HEK293 (cell line): ENCODE results near the gene DNAJC21.

Source experiments
- EGR2 ChIP-seq: fragments of 450-650 bp; formaldehyde crosslinking; IDR thresholded peaks from 2 replicates; pipeline ENCODE4 v1.5.1; 2016; ENCODE audit warnings: low read depth, missing biosample characterization, missing genetic modification characterization
- MYNN ChIP-seq: fragments of 450-650 bp; formaldehyde crosslinking; IDR thresholded peaks from 2 replicates; pipeline ENCODE4 v1.5.1; 2016; ENCODE audit warnings: missing biosample characterization, missing genetic modification characterization, borderline replicate concordance
- RBAK ChIP-seq: fragments of 450-650 bp; formaldehyde crosslinking; IDR thresholded peaks from 2 replicates; pipeline ENCODE4 v1.5.1; 2016; ENCODE audit warnings: missing biosample characterization, missing genetic modification characterization
- SCRT1 ChIP-seq: fragments of 450-650 bp; formaldehyde crosslinking; IDR thresholded peaks from 2 replicates; pipeline ENCODE4 v1.5.1; 2016; ENCODE audit warnings: missing biosample characterization, missing genetic modification characterization, borderline replicate concordance
- ZBTB8A ChIP-seq: fragments of 450-650 bp; formaldehyde crosslinking; IDR thresholded peaks from 2 replicates; pipeline ENCODE4 v1.5.1; 2016; ENCODE audit warnings: missing biosample characterization, missing genetic modification characterization
- ZNF133 ChIP-seq: fragments of 450-650 bp; formaldehyde crosslinking; IDR thresholded peaks from 2 replicates; pipeline ENCODE4 v1.5.1; 2016; ENCODE audit warnings: missing biosample characterization, missing genetic modification characterization
- ZNF202 ChIP-seq: fragments of 450-650 bp; formaldehyde crosslinking; IDR thresholded peaks from 2 replicates; pipeline ENCODE4 v1.5.1; 2016; ENCODE audit warnings: missing biosample characterization, missing genetic modification characterization, borderline replicate concordance
- ZNF274 ChIP-seq, 2 experiments: fragments of 200-500 bp in 1 of 2; fragments of 450-650 bp in 1 of 2; sonication (Bioruptor generic) in 1 of 2; formaldehyde crosslinking in 1 of 2; IDR thresholded peaks; 2 replicates each; pipeline versions ENCODE4 v1.5.1 to v1.6.1; 2014 to 2016; ENCODE audit warnings: borderline replicate concordance in 1 of 2, inconsistent platforms in 1 of 2, low read length in 1 of 2, missing biosample characterization in 1 of 2, missing genetic modification characterization in 1 of 2
- ZNF37A ChIP-seq: fragments of 450-650 bp; IDR thresholded peaks from 2 replicates; pipeline ENCODE4 v1.5.1; 2018; ENCODE audit warnings: missing biosample characterization, missing genetic modification characterization
- ZNF416 ChIP-seq: fragments of 450-650 bp; formaldehyde crosslinking; IDR thresholded peaks from 2 replicates; pipeline ENCODE4 v1.5.1; 2016; ENCODE audit warnings: missing biosample characterization, missing genetic modification characterization
- ZNF423 ChIP-seq: fragments of 450-650 bp; formaldehyde crosslinking; IDR thresholded peaks from 2 replicates; pipeline ENCODE4 v1.5.1; 2016; ENCODE audit warnings: missing biosample characterization, missing genetic modification characterization
- ZNF501 ChIP-seq: fragments of 450-650 bp; formaldehyde crosslinking; IDR thresholded peaks from 2 replicates; pipeline ENCODE4 v1.5.1; 2016; ENCODE audit warnings: missing biosample characterization, missing genetic modification characterization
- ZNF558 ChIP-seq: fragments of 450-650 bp; formaldehyde crosslinking; IDR thresholded peaks from 2 replicates; pipeline ENCODE4 v1.5.1; 2016; ENCODE audit warnings: missing biosample characterization, missing genetic modification characterization
- ZNF560 ChIP-seq: fragments of 450-650 bp; formaldehyde crosslinking; IDR thresholded peaks from 2 replicates; pipeline ENCODE4 v1.5.1; 2017; ENCODE audit warnings: missing biosample characterization, missing genetic modification characterization, borderline replicate concordance
- ZNF596 ChIP-seq: fragments of 450-650 bp; IDR thresholded peaks from 2 replicates; pipeline ENCODE4 v1.5.0; 2018; ENCODE audit warnings: missing biosample characterization, mild to moderate bottlenecking, missing genetic modification characterization, moderate library complexity
- ZNF600 ChIP-seq: fragments of 450-650 bp; formaldehyde crosslinking; IDR thresholded peaks from 2 replicates; pipeline ENCODE4 v1.5.1; 2016; ENCODE audit warnings: missing biosample characterization, missing genetic modification characterization
- ZNF629 ChIP-seq: fragments of 450-650 bp; formaldehyde crosslinking; IDR thresholded peaks from 2 replicates; pipeline ENCODE4 v1.5.1; 2017; ENCODE audit warnings: missing biosample characterization, missing genetic modification characterization
- ZNF701 ChIP-seq: fragments of 450-650 bp; formaldehyde crosslinking; IDR thresholded peaks from 2 replicates; pipeline ENCODE4 v1.5.1; 2016; ENCODE audit warnings: missing biosample characterization, missing genetic modification characterization
- ZNF707 ChIP-seq: fragments of 450-650 bp; formaldehyde crosslinking; IDR thresholded peaks from 2 replicates; pipeline ENCODE4 v1.5.1; 2016; ENCODE audit warnings: missing biosample characterization, missing genetic modification characterization
- ZNF837 ChIP-seq: fragments of 450-650 bp; formaldehyde crosslinking; IDR thresholded peaks from 2 replicates; pipeline ENCODE4 v1.5.1; 2016; ENCODE audit warnings: missing biosample characterization, missing genetic modification characterization
- TF ChIP-seq, protein P1 (sequence below): fragments of 450-650 bp; formaldehyde crosslinking; IDR thresholded peaks from 2 replicates; pipeline ENCODE4 v1.5.1; 2016; ENCODE audit warnings: missing biosample characterization, missing genetic modification characterization, borderline replicate concordance
- TF ChIP-seq, protein P2 (sequence below): fragments of 450-650 bp; formaldehyde crosslinking; IDR thresholded peaks from 2 replicates; pipeline ENCODE4 v1.5.1; 2016; ENCODE audit warnings: missing biosample characterization, missing genetic modification characterization
- TF ChIP-seq, protein P3 (sequence below): fragments of 450-650 bp; formaldehyde crosslinking; IDR thresholded peaks from 2 replicates; pipeline ENCODE4 v1.5.1; 2016; ENCODE audit warnings: missing biosample characterization, missing genetic modification characterization, borderline replicate concordance
- TF ChIP-seq, protein P4 (sequence below): fragments of 450-650 bp; formaldehyde crosslinking; IDR thresholded peaks from 2 replicates; pipeline ENCODE4 v1.5.1; 2016; ENCODE audit warnings: missing biosample characterization, missing genetic modification characterization, low read depth
- TF ChIP-seq, protein P5 (sequence below): fragments of 450-650 bp; formaldehyde crosslinking; IDR thresholded peaks from 2 replicates; pipeline ENCODE4 v1.5.1; 2016; ENCODE audit warnings: missing biosample characterization, missing genetic modification characterization

DNAJC21 gene

DNA sequence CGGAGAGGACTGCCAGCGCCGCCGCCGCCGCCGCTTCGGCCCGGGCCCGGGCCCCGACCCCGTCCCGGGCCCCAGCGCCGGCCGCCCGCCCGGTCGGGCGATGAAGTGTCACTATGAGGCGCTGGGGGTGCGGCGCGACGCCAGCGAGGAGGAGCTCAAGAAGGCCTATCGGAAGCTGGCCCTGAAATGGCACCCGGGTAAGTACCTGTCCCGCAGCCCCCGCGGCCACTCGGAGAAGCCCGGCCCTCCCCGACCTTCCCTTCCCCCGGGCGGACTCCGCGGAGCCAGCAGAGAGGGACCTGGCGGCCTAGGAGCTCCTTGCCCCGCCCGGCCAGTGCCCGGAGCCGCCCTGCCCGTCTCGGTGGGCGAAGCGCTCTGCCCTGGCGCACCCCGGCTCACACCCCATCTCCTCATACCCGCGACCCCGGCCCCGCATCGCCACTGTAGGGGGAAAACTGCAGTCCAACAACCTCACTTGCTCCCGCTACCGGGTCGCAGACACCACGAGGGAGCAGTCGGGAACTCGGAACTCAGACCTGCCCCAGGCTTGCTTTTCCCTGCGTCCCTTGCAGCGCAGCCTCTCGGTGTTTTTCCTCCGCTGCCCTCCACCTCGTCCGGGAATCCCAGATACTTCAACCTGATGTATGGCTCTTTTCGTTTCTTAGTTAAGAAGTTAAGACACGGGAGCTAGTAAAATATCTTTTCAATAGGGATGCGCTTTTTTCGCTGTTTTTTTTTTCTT, 532 bp downstream of the DNAJC21 start (continued):
- TF ChIP-seq, protein P1, sequence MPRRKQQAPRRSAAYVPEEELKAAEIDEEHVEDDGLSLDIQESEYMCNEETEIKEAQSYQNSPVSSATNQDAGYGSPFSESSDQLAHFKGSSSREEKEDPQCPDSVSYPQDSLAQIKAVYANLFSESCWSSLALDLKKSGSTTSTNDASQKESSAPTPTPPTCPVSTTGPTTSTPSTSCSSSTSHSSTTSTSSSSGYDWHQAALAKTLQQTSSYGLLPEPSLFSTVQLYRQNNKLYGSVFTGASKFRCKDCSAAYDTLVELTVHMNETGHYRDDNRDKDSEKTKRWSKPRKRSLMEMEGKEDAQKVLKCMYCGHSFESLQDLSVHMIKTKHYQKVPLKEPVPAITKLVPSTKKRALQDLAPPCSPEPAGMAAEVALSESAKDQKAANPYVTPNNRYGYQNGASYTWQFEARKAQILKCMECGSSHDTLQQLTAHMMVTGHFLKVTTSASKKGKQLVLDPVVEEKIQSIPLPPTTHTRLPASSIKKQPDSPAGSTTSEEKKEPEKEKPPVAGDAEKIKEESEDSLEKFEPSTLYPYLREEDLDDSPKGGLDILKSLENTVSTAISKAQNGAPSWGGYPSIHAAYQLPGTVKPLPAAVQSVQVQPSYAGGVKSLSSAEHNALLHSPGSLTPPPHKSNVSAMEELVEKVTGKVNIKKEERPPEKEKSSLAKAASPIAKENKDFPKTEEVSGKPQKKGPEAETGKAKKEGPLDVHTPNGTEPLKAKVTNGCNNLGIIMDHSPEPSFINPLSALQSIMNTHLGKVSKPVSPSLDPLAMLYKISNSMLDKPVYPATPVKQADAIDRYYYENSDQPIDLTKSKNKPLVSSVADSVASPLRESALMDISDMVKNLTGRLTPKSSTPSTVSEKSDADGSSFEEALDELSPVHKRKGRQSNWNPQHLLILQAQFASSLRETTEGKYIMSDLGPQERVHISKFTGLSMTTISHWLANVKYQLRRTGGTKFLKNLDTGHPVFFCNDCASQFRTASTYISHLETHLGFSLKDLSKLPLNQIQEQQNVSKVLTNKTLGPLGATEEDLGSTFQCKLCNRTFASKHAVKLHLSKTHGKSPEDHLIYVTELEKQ (tag by site-specific recombination) = no peak
- TF ChIP-seq ZNF416 (tag by site-specific recombination) (no peak), MYNN (tag by site-specific recombination) (peak; percentile 42; the same call in 1 of the 2 replicates), ZNF629 (tag by site-specific recombination) (no peak), ZNF558 (tag by site-specific recombination) (no peak), ZNF501 (peak; percentile 85), ZNF600 (tag by site-specific recombination) (peak; percentile 93), ZNF560 (tag by site-specific recombination) (no peak), ZBTB8A (tag by site-specific recombination) (peak; percentile 79), ZNF837 (tag by site-specific recombination) (no peak), SCRT1 (no peak), ZNF37A (no peak), ZNF274 (IDR thresholded peaks at IDR 0.05; ENCODE audit: low read length) (no peak), ZNF274 (tag by site-specific recombination; IDR thresholded peaks at IDR 0.05; ENCODE audit: borderline replicate concordance) (no peak), ZNF423 (tag by site-specific recombination) (no peak), ZNF701 (no peak), RBAK (tag by site-specific recombination) (no peak), EGR2 (tag by site-specific recombination) (no peak), ZNF596 (no peak), ZNF202 (tag by site-specific recombination) (no peak), ZNF133 (tag by site-specific recombination) (no peak), ZNF707 (tag by site-specific recombination) (no peak)
- TF ChIP-seq, protein P2, sequence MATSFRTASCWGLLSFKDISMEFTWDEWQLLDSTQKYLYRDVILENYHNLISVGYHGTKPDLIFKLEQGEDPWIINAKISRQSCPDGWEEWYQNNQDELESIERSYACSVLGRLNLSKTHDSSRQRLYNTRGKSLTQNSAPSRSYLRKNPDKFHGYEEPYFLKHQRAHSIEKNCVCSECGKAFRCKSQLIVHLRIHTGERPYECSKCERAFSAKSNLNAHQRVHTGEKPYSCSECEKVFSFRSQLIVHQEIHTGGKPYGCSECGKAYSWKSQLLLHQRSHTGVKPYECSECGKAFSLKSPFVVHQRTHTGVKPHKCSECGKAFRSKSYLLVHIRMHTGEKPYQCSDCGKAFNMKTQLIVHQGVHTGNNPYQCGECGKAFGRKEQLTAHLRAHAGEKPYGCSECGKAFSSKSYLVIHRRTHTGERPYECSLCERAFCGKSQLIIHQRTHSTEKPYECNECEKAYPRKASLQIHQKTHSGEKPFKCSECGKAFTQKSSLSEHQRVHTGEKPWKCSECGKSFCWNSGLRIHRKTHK (tag by site-specific recombination) = no peak
- TF ChIP-seq, protein P3, sequence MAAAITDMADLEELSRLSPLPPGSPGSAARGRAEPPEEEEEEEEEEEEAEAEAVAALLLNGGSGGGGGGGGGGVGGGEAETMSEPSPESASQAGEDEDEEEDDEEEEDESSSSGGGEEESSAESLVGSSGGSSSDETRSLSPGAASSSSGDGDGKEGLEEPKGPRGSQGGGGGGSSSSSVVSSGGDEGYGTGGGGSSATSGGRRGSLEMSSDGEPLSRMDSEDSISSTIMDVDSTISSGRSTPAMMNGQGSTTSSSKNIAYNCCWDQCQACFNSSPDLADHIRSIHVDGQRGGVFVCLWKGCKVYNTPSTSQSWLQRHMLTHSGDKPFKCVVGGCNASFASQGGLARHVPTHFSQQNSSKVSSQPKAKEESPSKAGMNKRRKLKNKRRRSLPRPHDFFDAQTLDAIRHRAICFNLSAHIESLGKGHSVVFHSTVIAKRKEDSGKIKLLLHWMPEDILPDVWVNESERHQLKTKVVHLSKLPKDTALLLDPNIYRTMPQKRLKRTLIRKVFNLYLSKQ = no peak
- TF ChIP-seq, protein P4, sequence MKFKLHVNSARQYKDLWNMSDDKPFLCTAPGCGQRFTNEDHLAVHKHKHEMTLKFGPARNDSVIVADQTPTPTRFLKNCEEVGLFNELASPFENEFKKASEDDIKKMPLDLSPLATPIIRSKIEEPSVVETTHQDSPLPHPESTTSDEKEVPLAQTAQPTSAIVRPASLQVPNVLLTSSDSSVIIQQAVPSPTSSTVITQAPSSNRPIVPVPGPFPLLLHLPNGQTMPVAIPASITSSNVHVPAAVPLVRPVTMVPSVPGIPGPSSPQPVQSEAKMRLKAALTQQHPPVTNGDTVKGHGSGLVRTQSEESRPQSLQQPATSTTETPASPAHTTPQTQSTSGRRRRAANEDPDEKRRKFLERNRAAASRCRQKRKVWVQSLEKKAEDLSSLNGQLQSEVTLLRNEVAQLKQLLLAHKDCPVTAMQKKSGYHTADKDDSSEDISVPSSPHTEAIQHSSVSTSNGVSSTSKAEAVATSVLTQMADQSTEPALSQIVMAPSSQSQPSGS (tag by site-specific recombination) = no peak
- TF ChIP-seq, protein P5, sequence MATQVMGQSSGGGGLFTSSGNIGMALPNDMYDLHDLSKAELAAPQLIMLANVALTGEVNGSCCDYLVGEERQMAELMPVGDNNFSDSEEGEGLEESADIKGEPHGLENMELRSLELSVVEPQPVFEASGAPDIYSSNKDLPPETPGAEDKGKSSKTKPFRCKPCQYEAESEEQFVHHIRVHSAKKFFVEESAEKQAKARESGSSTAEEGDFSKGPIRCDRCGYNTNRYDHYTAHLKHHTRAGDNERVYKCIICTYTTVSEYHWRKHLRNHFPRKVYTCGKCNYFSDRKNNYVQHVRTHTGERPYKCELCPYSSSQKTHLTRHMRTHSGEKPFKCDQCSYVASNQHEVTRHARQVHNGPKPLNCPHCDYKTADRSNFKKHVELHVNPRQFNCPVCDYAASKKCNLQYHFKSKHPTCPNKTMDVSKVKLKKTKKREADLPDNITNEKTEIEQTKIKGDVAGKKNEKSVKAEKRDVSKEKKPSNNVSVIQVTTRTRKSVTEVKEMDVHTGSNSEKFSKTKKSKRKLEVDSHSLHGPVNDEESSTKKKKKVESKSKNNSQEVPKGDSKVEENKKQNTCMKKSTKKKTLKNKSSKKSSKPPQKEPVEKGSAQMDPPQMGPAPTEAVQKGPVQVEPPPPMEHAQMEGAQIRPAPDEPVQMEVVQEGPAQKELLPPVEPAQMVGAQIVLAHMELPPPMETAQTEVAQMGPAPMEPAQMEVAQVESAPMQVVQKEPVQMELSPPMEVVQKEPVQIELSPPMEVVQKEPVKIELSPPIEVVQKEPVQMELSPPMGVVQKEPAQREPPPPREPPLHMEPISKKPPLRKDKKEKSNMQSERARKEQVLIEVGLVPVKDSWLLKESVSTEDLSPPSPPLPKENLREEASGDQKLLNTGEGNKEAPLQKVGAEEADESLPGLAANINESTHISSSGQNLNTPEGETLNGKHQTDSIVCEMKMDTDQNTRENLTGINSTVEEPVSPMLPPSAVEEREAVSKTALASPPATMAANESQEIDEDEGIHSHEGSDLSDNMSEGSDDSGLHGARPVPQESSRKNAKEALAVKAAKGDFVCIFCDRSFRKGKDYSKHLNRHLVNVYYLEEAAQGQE = no peak; the same call in 1 of the 2 replicates
